Heart left ventricle (tissue), 16 donors: ENCODE results near the gene CACNA1E. TPM values are rescaled to one million over a fixed set of nuclear protein-coding genes. Genes with fewer than 3 reads are reported as not detected.

ENCODE experiments used
- ATAC-seq, 4 donors: fragments of 200-7000 bp; cut with Tn5 transposase; one replicate each; pipeline ENCODE4 v1.9.1; 2020 to 2022; ENCODE audit warnings: moderate library complexity in 4 of 4, mild to moderate bottlenecking in 3 of 4, moderate number of reproducible peaks in 1 of 4
- DNase-seq, 5 donors: peaks; one replicate each; pipeline ENCODE4 v3.0.0-alpha.2; 2020
- H3K27ac ChIP-seq, 12 donors: fragments of 200-600 bp; sonication (generic) in 4 of 12; one replicate each; pipeline versions ENCODE4 v1.5.0 to v1.8.0; 2016 to 2022; ENCODE audit warnings: mild to moderate bottlenecking in 2 of 12
- H3K27me3 ChIP-seq, 9 donors: fragments of 200-600 bp; sonication (generic) in 2 of 9; one replicate each; pipeline versions ENCODE4 v1.5.1 to v1.8.0; 2016 to 2022; ENCODE audit warnings: mild to moderate bottlenecking in 3 of 9
- H3K36me3 ChIP-seq, 9 donors: fragments of 200-600 bp; sonication (generic) in 2 of 9; one replicate each; pipeline versions ENCODE4 v1.5.0 to v1.8.0; 2018 to 2022; ENCODE audit warnings: mild to moderate bottlenecking in 2 of 9
- H3K4me1 ChIP-seq, 12 donors: fragments of 200-600 bp; sonication (generic) in 4 of 12; one replicate each; pipeline versions ENCODE4 v1.5.0 to v1.8.0; 2016 to 2022; ENCODE audit warnings: mild to moderate bottlenecking in 3 of 12
- H3K4me3 ChIP-seq, 12 donors: fragments of 200-600 bp; sonication (generic) in 4 of 12; one replicate each; pipeline versions ENCODE4 v1.5.0 to v1.8.0; 2017 to 2022; ENCODE audit warnings: mild to moderate bottlenecking in 9 of 12, moderate library complexity in 4 of 12
- H3K9me3 ChIP-seq, 12 donors: fragments of 200-600 bp; sonication (generic) in 4 of 12; one replicate each; pipeline versions ENCODE4 v1.5.0 to v1.8.0; 2016 to 2022; ENCODE audit warnings: mild to moderate bottlenecking in 1 of 12
- POLR2A ChIP-seq, 2 donors: fragments of 450-650 bp; IDR thresholded peaks; one replicate each; pipeline ENCODE4 v1.6.1; 2017; ENCODE audit warnings: antibody characterized with exemption in 2 of 2, mild to moderate bottlenecking in 2 of 2, moderate library complexity in 2 of 2
- WGBS, 4 donors: extraction: QIAGEN DNeasy Blood & Tissue Kit in 2 of 4; methylation state at CpG; one replicate each; pipeline versions ENCODE4 v1.1.5 to v1.1.7; 2013 to 2018; 5-methylcytosine and 5-hydroxymethylcytosine counted together
- intact Hi-C, 10 donors: fragments of 100-400 bp; cut with DNase I; formaldehyde crosslinking; loops; one replicate each; pipeline versions ENCODE4 v1.11.1 to v1.14.2; 2022
- polyA plus RNA-seq, 2 donors: library from polyadenylated mRNA; stranded (reverse); fragments of 200-250 nt; gene quantifications; one replicate each; pipeline ENCODE4 v1.2.3, GENCODE V29; 2013
- total RNA-seq, 9 donors: library from RNA; depleted of rRNA in 2 of 9; stranded (reverse); fragments of >200 nt in 2 of 9; fragmentation: NEBNext Ultra II Directional in 3 of 9; extraction: Animal tissue kit (Norgen Biotek cat#: 25700) in 3 of 9; gene quantifications; one replicate each; pipeline versions ENCODE4 v1.1.0 to v1.2.4, GENCODE V29; 2016 to 2023
- TF ChIP-seq, protein P1 (sequence below), 12 donors: fragments of 200-600 bp; sonication (generic) in 4 of 12; IDR thresholded peaks; one replicate each; pipeline versions ENCODE4 v1.5.0 to v1.8.0; 2018 to 2022; ENCODE audit warnings: antibody characterized with exemption in 12 of 12, mild to moderate bottlenecking in 5 of 12
- donor health status: ischemic (EF 13 %, LVEDD 7.1; RV severe dilation, severe dysfunction).
- donor health status: healthy with polysubstance abuse.
- donor health status: DM: no; HTN: yes; CAD: no.
- donor health status: DM: no; HTN: no; CAD: no.
- donor health status: ischemic (EF 25% LVEDD 6.9; RV normal size, moderate dysfunction).
- donor health status: ischemic (EF 25% LVEDD 5.7; RV mildly dilated, moderate dysfunction).
- donor health status: healthy.
- donor health status: DM: yes; HTN: yes; CAD: no.
- donor health status: ischemic (EF 35%, LVEDD 5.7; RV mildly dilated, moderate dysfunction).
- donor health status: nonischemic (EF 11% LVEDD 7.7; RV severe dilation, severe dysfunction).
- donor health status: DM: yes; HTN: yes; CAD: no.
- donor health status: PGD.
- donor health status: ischemic (EF 29% LVEDD 5.4; RV normal size, mild dysfunction).
- donor health status: nonischemic (EF 23%, LVEDD 6.1; RV moderate dilation, normal function).

Gene CACNA1E
- total and polyA plus RNA-seq, 11 donors = 0.02 to 1.9 (median 0.10) TPM

- Histone ChIP-seq H3K9me3 (no peaks in the 10 kb centered on the region), H3K4me1 (peaks cover 0 to 4% (median 0%) of the 10 kb centered on the region in 12 donors), H3K27me3 (peaks cover 0 to 44% (median 13%) of the 10 kb centered on the region in 9 donors), H3K4me3 (no peak overlapping the region), H3K27ac (no peak overlapping the region), H3K36me3 (no peaks in the 10 kb centered on the region)
- DNase-seq (no peak), ATAC-seq (no peak)
- TF ChIP-seq, protein P1, sequence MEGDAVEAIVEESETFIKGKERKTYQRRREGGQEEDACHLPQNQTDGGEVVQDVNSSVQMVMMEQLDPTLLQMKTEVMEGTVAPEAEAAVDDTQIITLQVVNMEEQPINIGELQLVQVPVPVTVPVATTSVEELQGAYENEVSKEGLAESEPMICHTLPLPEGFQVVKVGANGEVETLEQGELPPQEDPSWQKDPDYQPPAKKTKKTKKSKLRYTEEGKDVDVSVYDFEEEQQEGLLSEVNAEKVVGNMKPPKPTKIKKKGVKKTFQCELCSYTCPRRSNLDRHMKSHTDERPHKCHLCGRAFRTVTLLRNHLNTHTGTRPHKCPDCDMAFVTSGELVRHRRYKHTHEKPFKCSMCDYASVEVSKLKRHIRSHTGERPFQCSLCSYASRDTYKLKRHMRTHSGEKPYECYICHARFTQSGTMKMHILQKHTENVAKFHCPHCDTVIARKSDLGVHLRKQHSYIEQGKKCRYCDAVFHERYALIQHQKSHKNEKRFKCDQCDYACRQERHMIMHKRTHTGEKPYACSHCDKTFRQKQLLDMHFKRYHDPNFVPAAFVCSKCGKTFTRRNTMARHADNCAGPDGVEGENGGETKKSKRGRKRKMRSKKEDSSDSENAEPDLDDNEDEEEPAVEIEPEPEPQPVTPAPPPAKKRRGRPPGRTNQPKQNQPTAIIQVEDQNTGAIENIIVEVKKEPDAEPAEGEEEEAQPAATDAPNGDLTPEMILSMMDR (IDR thresholded peaks at IDR 0.05) = no peak
- no peak for TF ChIP-seq POLR2A (IDR thresholded peaks at IDR 0.05)
- intact Hi-C loops = no loop called here
- 33 to 40% (median 37%) methylated on average over 4 of the region's 4 CpGs for WGBS, 4 donors
These were observed 62.1 kb downstream of the CACNA1E start for GRCh38 chr1:181545395-181545794.

DNA sequence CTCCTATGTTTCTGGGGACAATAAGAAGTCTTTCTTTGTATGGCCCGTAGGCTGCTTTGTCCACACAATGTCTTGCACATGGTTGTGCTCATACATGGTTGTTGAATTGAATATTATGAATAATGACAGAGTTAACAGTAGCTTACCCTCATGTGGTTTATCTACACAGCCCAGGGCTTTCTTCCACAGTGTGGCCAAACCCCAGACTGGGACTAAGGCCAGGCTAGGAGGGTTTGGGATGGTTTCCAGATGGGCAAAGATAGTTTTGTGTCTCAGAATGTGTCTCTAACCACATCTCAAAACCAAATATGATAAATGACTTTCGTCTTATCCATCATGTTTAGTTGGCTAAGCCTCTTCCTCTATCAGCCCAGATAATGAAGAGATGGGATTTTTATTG, 65.2 kb downstream of the CACNA1E start:
- Histone ChIP-seq H3K27ac (no peak overlapping the region), H3K27me3 (peaks cover 0 to 46% (median 13%) of the 10 kb centered on the region in 9 donors), H3K36me3 (no peaks in the 10 kb centered on the region), H3K9me3 (no peaks in the 10 kb centered on the region), H3K4me1 (no peaks in the 10 kb centered on the region), H3K4me3 (no peak overlapping the region)
- ATAC-seq (no peak), DNase-seq (no peak)
- 54 to 80% (median 63%) methylated on average over 2 of the region's 2 CpGs for WGBS, 4 donors
- intact Hi-C loops = no loop called here
- TF ChIP-seq, protein P1 (IDR thresholded peaks at IDR 0.05) = no peak
- TF ChIP-seq POLR2A (IDR thresholded peaks at IDR 0.05) = no peak

GRCh38 chr1:181551249-181551648, 67.9 kb downstream of the CACNA1E start:
- intact Hi-C loops = no loop called here
- Histone ChIP-seq H3K4me1 (no peaks in the 10 kb centered on the region), H3K27ac (no peak overlapping the region), H3K9me3 (no peaks in the 10 kb centered on the region), H3K27me3 (peaks cover 0 to 54% (median 16%) of the 10 kb centered on the region in 9 donors), H3K36me3 (no peaks in the 10 kb centered on the region), H3K4me3 (no peak overlapping the region)
- no peak for ATAC-seq
- WGBS, 4 donors = 44 to 57% (median 50%) methylated on average over 5 to 6 of the region's 6 CpGs
- TF ChIP-seq, protein P1 (IDR thresholded peaks at IDR 0.05) = no peak
- no peak for TF ChIP-seq POLR2A (IDR thresholded peaks at IDR 0.05)
- no peak for DNase-seq

GRCh38 chr1:181551754-181552153, 68.4 kb downstream of the CACNA1E start:
- intact Hi-C loops = no loop called here
- H3K4me3 ChIP-seq = no peak overlapping the region
- 66 to 79% (median 76%) methylated on average over 3 of the region's 3 CpGs for WGBS, 4 donors
- TF ChIP-seq, protein P1 (IDR thresholded peaks at IDR 0.05) = no peak
- no peak for TF ChIP-seq POLR2A (IDR thresholded peaks at IDR 0.05)
- no peaks in the 10 kb centered on the region for H3K36me3 ChIP-seq
- no peak for ATAC-seq
- H3K27me3 ChIP-seq = peaks cover 0 to 55% (median 15%) of the 10 kb centered on the region in 9 donors
- DNase-seq = no peak
- no peak overlapping the region for H3K27ac ChIP-seq
- H3K9me3 ChIP-seq = no peaks in the 10 kb centered on the region
- H3K4me1 ChIP-seq = no peaks in the 10 kb centered on the region
